Activated CD4-positive, alpha-beta T cell treated with anti-CD3 and anti-CD28 coated beads for 48 hours (primary cell): ENCODE data around the gene ZC2HC1B.

ENCODE experiments used
- DNase-seq: peaks from one replicate; pipeline ENCODE4 v3.0.0-alpha.2; 2020

ZC2HC1B gene

DNA sequence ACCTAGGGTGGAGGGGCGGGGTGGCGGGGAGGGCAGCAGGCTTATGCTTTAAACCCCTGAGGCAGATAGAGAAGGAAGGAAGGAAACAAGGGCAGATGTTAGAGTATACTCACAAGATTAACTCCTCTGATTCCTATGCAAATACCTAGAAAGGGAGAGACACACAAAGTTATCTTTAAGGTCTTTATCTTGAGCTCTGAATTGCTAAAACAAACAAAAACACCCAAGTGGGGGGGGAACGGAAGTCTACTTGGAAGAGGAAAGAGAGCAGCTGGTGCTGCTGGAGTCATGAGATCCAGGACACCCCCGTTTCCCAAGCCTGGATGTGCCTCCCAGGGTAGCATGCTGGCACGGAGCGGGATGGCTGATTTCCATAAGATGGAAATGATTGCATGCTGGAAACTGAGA lies 100.4 kb downstream of the ZC2HC1B start:
- DNase-seq, result no peak

- no peak for DNase-seq
Measured at GRCh38 chr6:143965503-143966171, 101.4 kb downstream of the ZC2HC1B start.

DNA sequence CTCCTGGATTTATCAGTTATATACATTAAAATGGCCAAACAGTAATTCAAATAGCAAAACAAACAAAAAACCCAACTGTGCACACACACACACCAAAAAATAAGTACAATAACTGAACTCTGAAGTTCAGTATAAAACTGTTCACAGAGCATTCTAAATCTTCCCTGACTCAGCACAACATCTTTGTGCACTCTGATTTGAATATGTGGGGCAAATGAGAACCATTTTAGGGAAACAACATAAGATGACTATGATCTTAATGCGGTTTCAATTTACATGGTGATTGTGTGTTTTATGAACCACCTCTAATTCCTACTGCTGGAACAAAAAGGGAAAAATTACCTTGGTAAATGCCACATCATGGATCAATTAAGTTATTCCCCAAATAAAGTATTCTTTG lies 102.0 kb downstream of the ZC2HC1B start:
- no peak for DNase-seq

DNA sequence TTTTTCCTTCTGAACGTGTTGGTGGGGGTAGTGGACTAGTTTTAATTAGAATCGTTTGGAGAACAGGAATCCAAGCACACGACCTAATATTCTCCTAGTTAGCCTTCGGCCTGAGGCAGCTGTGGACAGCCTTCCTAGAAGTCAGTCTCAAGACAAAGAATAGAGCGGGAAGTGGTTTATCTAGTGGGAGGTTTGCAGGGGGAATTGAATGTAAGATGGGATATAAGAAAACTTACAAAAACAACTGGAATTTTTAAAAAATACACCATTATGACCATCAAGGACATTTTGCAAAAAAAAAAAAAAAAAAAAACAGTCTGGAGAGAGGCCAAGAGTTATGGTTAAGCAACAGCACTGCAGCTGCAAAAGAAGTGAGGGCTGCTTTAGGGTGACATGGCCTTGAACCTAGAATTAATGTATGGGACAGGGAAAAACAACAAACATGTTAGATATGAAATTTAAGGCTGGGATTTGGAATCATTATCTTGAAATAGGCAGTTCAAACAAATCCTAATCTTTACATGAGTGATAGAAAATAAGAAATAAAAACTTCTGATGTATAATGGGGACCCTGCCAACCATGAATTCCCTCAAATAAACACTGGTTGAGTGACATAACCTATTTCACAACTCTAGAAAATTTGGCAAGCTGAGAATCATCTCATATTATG lies 103.6 kb downstream of the ZC2HC1B start:
- no peak for DNase-seq

DNA sequence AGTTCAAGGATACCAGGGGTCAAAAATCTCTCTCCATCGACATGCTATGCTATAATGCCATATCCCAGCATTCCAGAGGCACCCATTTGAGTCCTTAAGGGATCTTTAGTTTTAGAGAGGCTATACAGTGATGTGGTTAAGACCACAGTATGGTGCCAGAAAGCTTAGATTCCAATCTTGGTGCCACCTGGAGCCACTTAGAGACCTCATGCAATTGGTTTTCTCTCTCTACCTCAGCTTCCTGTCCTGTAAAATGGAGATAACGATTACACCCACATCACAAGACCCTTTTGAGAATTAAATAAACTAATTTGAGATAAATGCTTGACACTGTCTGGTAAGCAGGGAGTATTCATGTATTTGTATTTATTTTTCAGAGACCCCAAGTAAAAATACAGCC lies 104.8 kb downstream of the ZC2HC1B start:
- no peak for DNase-seq

DNA sequence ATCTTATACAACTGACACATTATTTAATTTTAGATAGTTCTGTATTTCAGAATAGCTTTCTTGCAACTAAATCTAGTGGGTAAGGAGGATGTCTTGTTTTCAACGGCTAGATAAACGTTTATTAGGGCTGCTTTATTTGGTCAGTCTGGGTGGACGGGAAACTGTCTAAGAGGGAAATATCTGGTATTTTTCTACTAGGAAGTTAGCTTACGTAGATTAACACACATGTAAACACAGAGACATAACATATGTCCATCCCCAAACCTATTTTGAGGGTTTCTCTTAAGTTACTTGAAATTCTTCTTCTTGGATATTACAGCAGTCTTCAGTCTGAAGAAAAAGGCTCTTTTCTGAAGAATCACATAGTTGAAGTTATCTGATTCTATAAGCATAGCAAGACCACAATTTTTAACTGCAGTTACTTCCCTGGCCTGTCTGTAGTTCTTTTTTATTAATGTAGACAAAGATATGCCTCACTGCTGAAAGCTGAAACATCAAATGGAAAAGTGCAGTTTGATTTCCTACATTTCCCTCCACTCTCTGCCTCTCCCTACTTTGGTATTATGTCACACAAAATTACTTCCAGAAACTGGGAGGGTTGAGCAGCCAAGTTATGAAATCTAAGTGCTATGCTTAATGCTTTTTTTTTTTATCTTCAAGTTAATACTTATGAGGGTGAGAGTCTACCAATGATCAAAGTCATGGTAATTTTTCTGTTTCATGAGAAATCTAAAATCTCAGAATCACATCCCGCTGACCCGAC lies 106.4 kb downstream of the ZC2HC1B start:
- DNase-seq, result no peak

- DNase-seq, result no peak
Measured at GRCh38 chr6:143971482-143972205, 107.4 kb downstream of the ZC2HC1B start.

DNA sequence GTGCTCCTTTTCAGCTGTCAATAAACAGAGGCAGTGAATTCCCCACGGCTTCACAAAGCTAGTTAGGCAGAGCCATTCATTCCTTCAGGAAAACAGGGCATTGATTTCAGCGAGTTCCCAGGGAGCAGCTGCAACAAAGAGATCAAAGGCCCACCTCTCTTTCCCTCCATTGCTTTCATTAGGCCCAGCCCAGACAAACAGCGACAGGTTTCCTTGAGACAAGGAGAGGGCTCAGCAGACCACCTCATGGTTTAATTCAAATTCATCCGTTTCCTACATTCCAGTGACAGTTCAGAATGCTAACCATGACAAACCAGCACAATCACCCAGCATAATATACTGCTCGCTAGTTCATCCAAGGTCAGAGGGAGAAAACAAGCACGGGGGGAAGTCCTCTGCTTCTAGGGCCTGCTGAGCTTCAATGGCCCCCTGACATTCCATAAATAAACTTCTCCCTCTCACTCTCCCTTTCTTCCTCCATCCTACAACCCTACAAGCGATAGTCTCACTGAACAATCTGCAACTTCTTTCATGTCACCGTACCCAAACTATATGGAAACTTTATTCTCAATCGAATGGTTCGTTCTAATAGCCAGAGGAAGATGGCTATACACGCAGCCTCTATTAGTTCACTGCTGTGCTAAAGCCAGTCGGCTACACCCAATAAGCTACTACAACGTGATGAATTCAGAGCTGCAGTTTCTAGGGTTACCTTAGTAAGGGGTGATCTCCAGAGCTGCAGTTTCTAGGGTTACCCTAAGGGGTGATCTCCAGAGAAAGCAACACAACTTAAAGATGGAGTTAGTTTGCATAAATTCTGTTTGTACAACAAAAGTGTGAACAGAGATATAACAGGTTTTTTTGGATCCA lies 109.1 kb downstream of the ZC2HC1B start:
- no peak for DNase-seq

DNA sequence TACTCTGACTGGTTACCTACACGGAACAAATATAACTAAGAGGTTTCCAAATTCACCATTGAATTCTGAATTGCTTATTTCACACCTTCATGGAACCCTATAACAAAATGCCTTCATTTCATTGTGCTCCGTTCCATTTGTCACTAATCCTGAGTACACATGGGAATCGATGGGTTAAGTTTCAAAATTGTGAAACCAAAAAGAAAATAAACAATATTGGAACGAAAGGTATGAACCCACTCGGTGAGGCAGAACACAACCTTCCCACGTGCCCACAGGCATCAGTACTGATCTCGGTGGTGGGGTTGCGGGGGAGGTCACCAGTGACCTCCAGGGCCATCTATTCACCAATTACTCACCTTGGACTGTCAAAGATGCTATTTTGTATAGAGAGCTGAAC lies 109.8 kb downstream of the ZC2HC1B start:
- no peak for DNase-seq

DNA sequence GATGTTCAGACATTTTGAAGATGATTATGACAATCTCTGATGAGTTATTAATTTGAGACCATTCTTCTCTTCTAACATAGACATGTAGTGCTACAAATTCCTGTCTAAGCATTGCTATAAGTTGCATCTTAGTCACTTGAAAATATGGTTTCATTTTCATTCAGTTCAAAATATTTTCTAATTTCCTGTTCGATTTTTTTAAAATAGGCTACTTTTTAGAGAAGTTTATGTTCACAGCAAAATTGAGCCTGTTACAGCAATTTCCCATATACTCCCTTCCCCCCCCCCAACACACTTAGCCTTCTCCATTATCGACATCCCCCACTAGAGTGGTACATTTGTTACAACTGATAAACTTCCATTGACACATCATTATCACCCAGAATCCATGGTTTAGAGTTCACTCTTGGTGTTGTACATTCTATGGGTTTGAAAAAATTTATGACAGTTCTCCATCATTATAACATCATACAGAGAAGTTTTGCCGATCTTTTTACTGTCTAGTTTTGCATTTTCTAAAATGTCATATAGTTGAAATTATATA lies 112.6 kb downstream of the ZC2HC1B start:
- no peak for DNase-seq

GRCh38 chr6:143980921-143981320 lies 116.6 kb downstream of the ZC2HC1B start:
- DNase-seq, result no peak

DNA sequence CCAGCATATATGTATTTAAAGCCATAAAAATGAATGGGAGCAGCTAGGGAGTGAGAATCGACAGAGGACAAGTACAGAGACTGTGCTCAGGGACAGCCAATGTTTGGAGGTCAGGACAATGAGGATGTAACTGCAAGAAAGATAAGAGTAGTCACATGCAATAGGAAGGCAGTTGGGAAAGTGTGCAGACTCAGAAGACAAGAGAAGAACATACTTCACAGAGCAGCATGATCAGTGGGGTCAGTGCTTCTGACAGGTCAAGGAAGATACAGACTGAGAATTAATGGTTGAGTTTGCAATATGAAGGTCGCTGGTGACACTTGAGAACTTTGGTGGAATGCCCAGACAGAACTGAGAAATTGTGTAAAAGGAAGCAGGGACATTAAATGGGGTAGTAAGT lies 118.7 kb downstream of the ZC2HC1B start:
- no peak for DNase-seq

DNA sequence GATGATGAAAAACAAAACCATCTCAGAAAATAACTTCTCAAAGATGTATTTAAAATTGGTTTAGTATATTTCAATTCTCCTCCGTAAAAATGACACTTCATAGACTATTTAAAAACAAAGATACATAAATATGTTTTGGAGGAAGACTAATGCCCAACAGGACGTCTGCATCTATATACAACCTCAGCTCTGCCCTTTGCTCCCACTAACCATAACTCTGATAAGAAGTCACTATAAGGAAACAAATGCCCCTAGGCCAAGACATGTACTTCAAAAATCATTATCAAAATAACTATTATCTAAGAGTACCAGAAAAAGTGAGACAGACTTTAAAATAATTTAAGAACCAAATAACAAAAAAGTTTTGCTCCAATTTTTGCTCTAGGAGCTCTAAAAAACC lies 120.4 kb downstream of the ZC2HC1B start:
- DNase-seq, result no peak

GRCh38 chr6:143986463-143987065 lies 122.3 kb downstream of the ZC2HC1B start:
- no peak for DNase-seq
